NT2/D1 (cell line): Measurements from ENCODE around the gene YBX1.

ENCODE experiments used
- SUZ12 ChIP-seq: IDR thresholded peaks from 2 replicates; pipeline ENCODE4 v1.6.1; 2011; ENCODE audit not compliant: insufficient read length, insufficient read depth; ENCODE audit errors: extremely low read depth
- YY1 ChIP-seq: IDR thresholded peaks from 2 replicates; pipeline ENCODE4 v1.6.1; 2011; ENCODE audit not compliant: insufficient read length, insufficient read depth
- ZNF274 ChIP-seq: IDR thresholded peaks from 2 replicates; pipeline ENCODE4 v1.6.1; 2011; ENCODE audit warnings: mild to moderate bottlenecking, low read depth, low read length

DNA sequence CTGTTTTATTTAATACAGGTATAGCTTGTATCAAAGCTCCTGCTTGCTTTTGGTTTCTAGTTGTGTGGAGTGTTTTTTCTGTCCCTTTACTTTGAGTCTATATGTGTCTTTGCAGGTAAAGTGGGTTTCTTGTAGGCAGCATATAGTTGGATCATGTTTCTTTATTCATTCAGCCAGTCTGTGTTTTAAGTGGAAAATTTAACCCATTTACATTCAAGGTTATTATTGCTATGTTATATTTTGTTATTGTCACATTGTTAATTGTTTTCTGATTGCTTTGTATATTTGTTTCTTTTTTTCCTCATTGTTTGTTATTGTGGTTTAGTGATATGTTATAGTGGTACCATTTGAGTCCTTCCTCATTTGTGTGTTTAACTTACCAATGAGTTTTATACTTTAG, 31.1 kb downstream of the YBX1 start:
- no peak for TF ChIP-seq YY1
- no peak for TF ChIP-seq ZNF274
- TF ChIP-seq SUZ12, result no peak
